Neuronal stem cell (in vitro differentiated cells): ENCODE results near the gene DARS2.

Experiments used
- DNase-seq: peaks from one replicate; pipeline ENCODE4 v3.0.0-alpha.2; 2013; ENCODE audit warnings: low spot score
- H2AFZ ChIP-seq: one replicate; pipeline ENCODE4 v1.6.1; 2013; ENCODE audit warnings: mild to moderate bottlenecking, low read length, inconsistent platforms
- H2AK5ac ChIP-seq: 2 replicates; pipeline ENCODE4 v1.6.1; 2013; ENCODE audit warnings: low read depth, mild to moderate bottlenecking, inconsistent platforms, low read length, moderate library complexity, mixed read lengths
- H2BK120ac ChIP-seq: 2 replicates; pipeline ENCODE4 v1.6.1; 2013; ENCODE audit warnings: low read depth, mild to moderate bottlenecking, inconsistent platforms, low read length, moderate library complexity, mixed read lengths
- H2BK12ac ChIP-seq: one replicate; pipeline ENCODE4 v1.6.1; 2013; ENCODE audit warnings: low read length, inconsistent platforms
- H2BK15ac ChIP-seq: 2 replicates; pipeline ENCODE4 v1.6.1; 2013; ENCODE audit warnings: mild to moderate bottlenecking, low read length, inconsistent platforms, mixed read lengths
- H2BK5ac ChIP-seq: one replicate; pipeline ENCODE4 v1.6.1; 2013; ENCODE audit warnings: inconsistent platforms, mild to moderate bottlenecking, low read length, moderate library complexity
- H3K14ac ChIP-seq: one replicate; pipeline ENCODE4 v1.6.1; 2013; ENCODE audit warnings: low read length, inconsistent platforms
- H3K18ac ChIP-seq: 2 replicates; pipeline ENCODE4 v1.6.1; 2013; ENCODE audit warnings: low read length, inconsistent platforms
- H3K23ac ChIP-seq: 2 replicates; pipeline ENCODE4 v1.6.1; 2013; ENCODE audit warnings: low read depth, mild to moderate bottlenecking, mixed read lengths, low read length, inconsistent platforms; ENCODE audit not compliant: poor library complexity
- H3K27ac ChIP-seq: replicated peaks from 3 replicates; pipeline ENCODE4 v1.5.1; 2013; ENCODE audit warnings: low read length, inconsistent platforms
- H3K27me3 ChIP-seq, 3 experiments: 2 replicates each; pipeline ENCODE4 v1.6.1; 2013; ENCODE audit warnings: low read length in 3 of 3, mild to moderate bottlenecking in 2 of 3, inconsistent platforms in 1 of 3, low read depth in 1 of 3, mixed read lengths in 1 of 3, moderate library complexity in 1 of 3; ENCODE audit not compliant: control insufficient read depth in 3 of 3, insufficient read depth in 3 of 3
- H3K36me3 ChIP-seq, 2 donors: replicated peaks in 1 of 2; 2 replicates each; pipeline ENCODE4 v1.6.1; 2013; ENCODE audit warnings: low read length in 2 of 2; ENCODE audit not compliant: control insufficient read depth in 2 of 2, insufficient read depth in 2 of 2
- H3K4ac ChIP-seq: 2 replicates; pipeline ENCODE4 v1.6.1; 2013; ENCODE audit warnings: inconsistent platforms, mild to moderate bottlenecking, low read length, moderate library complexity
- H3K4me1 ChIP-seq, 2 donors: 1 replicate in 1 of 2; 2 replicates in 1 of 2; pipeline ENCODE4 v1.6.1; 2013; ENCODE audit warnings: low read length in 2 of 2, low read depth in 1 of 2; ENCODE audit not compliant: control insufficient read depth in 2 of 2, insufficient read depth in 1 of 2
- H3K4me2 ChIP-seq: one replicate; pipeline ENCODE4 v1.6.1; 2013; ENCODE audit warnings: mild to moderate bottlenecking, low read length, inconsistent platforms; ENCODE audit not compliant: insufficient read depth, poor library complexity, severe bottlenecking
- H3K4me3 ChIP-seq, 2 donors: 2 replicates each; pipeline ENCODE4 v1.5.1; 2013; ENCODE audit warnings: low read length in 2 of 2, mild to moderate bottlenecking in 2 of 2, inconsistent platforms in 1 of 2, moderate library complexity in 1 of 2
- H3K79me1 ChIP-seq: one replicate; pipeline ENCODE4 v1.6.1; 2013; ENCODE audit warnings: low read depth, mild to moderate bottlenecking, inconsistent platforms, low read length, moderate library complexity
- H3K9ac ChIP-seq: one replicate; pipeline ENCODE4 v1.6.1; 2013; ENCODE audit warnings: mild to moderate bottlenecking, low read depth, low read length, inconsistent platforms; ENCODE audit not compliant: poor library complexity
- H3K9me3 ChIP-seq, 2 donors: replicated peaks in 1 of 2; 2 replicates each; pipeline versions ENCODE3 to v1.6.1; 2013; ENCODE audit warnings: low read length in 2 of 2, mild to moderate bottlenecking in 2 of 2, inconsistent platforms in 1 of 2, low read depth in 1 of 2, mixed read lengths in 1 of 2, moderate library complexity in 1 of 2; ENCODE audit not compliant: control insufficient read depth in 2 of 2, insufficient read depth in 1 of 2
- H4K8ac ChIP-seq: one replicate; pipeline ENCODE4 v1.6.1; 2013; ENCODE audit warnings: low read depth, mild to moderate bottlenecking, inconsistent platforms, low read length, moderate library complexity
- H4K91ac ChIP-seq: one replicate; pipeline ENCODE4 v1.6.1; 2013; ENCODE audit warnings: low read length, low read depth, mild to moderate bottlenecking, inconsistent platforms; ENCODE audit not compliant: poor library complexity
- WGBS, 2 donors: extraction: QIAGEN DNeasy Blood & Tissue Kit; methylation state at CpG; one replicate each; pipeline ENCODE4 v1.1.7; 2013; ENCODE audit warnings: missing lambda C conversion rate in 2 of 2, mixed read lengths in 1 of 2; ENCODE audit not compliant: insufficient read length in 2 of 2, insufficient replicate concordance in 1 of 2; ENCODE audit errors: extremely low coverage in 2 of 2; 5-methylcytosine and 5-hydroxymethylcytosine counted together

DARS2 gene

DNA sequence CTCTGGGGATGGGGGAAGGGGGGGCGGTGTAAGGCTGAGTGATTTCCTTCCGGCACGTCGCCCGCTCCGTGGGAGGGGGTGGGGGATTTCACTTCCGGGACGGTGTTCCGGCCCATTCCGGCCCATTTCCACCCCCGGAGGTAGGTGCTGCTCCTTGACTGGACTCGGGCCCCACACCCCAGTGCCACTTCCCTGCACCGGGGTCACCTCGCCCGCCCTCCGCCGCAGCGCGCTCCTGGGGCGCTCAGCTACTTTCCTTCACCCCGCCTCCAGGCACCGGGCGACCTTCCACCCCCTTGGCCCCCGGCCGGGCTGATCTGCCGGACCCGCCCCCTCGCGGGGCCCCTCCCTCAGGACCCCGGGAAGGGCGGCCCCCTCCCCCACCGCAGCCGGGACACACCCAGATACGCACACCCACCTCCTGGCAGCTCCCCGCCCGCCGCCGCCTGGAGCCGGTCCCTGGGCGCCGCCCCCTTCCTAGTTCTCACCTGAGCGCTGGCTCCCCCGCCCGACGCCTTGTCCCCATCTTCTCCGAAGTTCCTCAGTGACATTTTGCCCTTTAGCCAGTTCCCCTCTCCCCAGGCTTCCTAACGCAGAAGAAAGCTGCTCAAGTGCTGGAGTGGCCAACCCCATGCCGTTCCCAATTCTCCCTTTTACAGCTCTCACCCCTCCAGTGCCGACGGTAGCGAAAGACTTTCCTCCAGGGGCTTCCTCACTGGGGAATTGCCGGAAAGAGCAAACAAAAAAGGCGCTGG, 44.0 kb downstream of the DARS2 start, which contains the start of gene ZBTB37:
ZBTB37 (plus strand) TSS at position 115 of the 755 bp plus-strand sequence. CDS start 1,846 bp downstream, outside the sequence.
- Histone ChIP-seq H3K4ac (no peak within 1 kb of the TSS), H2BK5ac (peak within 1 kb of the TSS; percentile 97), H3K27ac (peak within 1 kb of the TSS; percentile 96), H3K27me3 (no peaks in the 10 kb centered on the region), H2AK5ac (peak within 1 kb of the TSS; percentile 76), H3K14ac (no peak within 1 kb of the TSS), H3K4me1 (peaks cover 4 to 11% of the 10 kb centered on the region in 2 donors), H3K9ac (peak within 1 kb of the TSS; percentile 93), H3K23ac (peak within 1 kb of the TSS; percentile 98), H2BK120ac (no peak within 1 kb of the TSS), H2BK12ac (peak within 1 kb of the TSS; percentile 84), H4K91ac (peak within 1 kb of the TSS; percentile 5), H4K8ac (no peak within 1 kb of the TSS), H3K18ac (peak within 1 kb of the TSS; percentile 98), H3K4me2 (peak within 1 kb of the TSS; percentile 89), H2AFZ (peak within 1 kb of the TSS; percentile 94), H3K4me3 (peak within 1 kb of the TSS; percentile 97), H2BK15ac (no peak within 1 kb of the TSS), H3K9me3 (no peaks in the 10 kb centered on the region), H3K36me3 (peaks cover 17 to 72% of the 10 kb centered on the region in 2 donors), H3K79me1 (no peaks in the 10 kb centered on the region)
- WGBS, 2 donors, result no CpG with 5 or more reads among the region's 53 CpGs
- DNase-seq, result peak; percentile 88

GRCh38 chr1:173869021-173869359, 44.5 kb downstream of the DARS2 start:
- no CpG with 5 or more reads among the region's 5 CpGs for WGBS, 2 donors
- Histone ChIP-seq H3K27ac (peak overlapping the region; percentile 44), H3K14ac (no peak overlapping the region), H2BK120ac (no peak overlapping the region), H2AK5ac (no peak overlapping the region), H3K79me1 (no peaks in the 10 kb centered on the region), H3K27me3 (no peaks in the 10 kb centered on the region), H3K4ac (no peak overlapping the region), H4K8ac (no peak overlapping the region), H3K9me3 (no peaks in the 10 kb centered on the region), H3K4me1 (peaks cover 4 to 11% of the 10 kb centered on the region in 2 donors), H3K36me3 (peaks cover 15 to 72% of the 10 kb centered on the region in 2 donors), H2BK5ac (peak overlapping the region; percentile 97), H3K4me3 (peak overlapping the region; percentile 97), H3K18ac (no peak overlapping the region), H2AFZ (peak overlapping the region; percentile 94), H3K23ac (no peak overlapping the region), H3K9ac (no peak overlapping the region), H2BK15ac (no peak overlapping the region), H2BK12ac (no peak overlapping the region), H4K91ac (no peak overlapping the region), H3K4me2 (peak overlapping the region; percentile 72)
- no peak for DNase-seq

DNA sequence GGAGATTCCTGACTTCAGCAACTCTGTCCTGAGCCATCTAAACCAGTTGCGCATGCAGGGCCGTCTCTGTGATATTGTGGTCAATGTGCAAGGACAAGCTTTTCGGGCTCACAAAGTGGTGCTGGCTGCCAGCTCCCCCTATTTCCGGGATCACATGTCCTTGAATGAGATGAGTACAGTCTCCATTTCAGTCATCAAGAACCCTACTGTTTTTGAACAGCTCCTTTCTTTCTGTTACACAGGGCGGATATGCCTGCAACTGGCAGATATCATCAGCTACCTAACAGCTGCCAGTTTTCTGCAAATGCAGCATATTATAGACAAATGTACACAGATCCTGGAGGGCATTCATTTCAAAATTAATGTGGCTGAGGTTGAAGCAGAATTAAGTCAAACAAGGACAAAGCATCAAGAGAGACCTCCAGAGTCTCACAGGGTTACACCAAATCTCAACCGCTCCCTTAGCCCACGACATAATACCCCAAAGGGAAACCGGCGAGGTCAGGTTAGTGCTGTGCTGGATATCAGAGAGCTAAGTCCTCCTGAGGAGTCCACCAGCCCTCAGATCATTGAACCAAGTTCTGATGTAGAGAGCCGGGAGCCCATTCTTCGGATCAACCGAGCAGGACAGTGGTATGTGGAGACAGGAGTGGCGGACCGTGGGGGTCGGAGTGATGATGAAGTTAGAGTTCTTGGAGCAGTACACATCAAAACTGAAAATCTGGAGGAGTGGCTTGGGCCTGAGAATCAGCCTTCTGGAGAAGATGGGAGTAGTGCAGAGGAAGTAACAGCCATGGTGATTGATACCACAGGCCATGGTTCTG, 46.0 kb downstream of the DARS2 start:
- Histone ChIP-seq H2BK15ac (no peak overlapping the region), H2BK12ac (no peak overlapping the region), H3K9ac (no peak overlapping the region), H3K4me3 (no peak overlapping the region), H2BK120ac (no peak overlapping the region), H2BK5ac (no peak overlapping the region), H3K27me3 (no peaks in the 10 kb centered on the region), H3K27ac (no peak overlapping the region), H3K9me3 (no peaks in the 10 kb centered on the region), H4K91ac (no peak overlapping the region), H3K18ac (no peak overlapping the region), H3K79me1 (peaks cover under 1% of the 10 kb centered on the region), H2AFZ (no peak overlapping the region), H2AK5ac (no peak overlapping the region), H3K14ac (no peak overlapping the region), H4K8ac (no peak overlapping the region), H3K4me1 (peaks cover 1 to 11% of the 10 kb centered on the region in 2 donors), H3K23ac (no peak overlapping the region), H3K4me2 (no peak overlapping the region), H3K36me3 (peaks cover 10 to 67% of the 10 kb centered on the region in 2 donors), H3K4ac (no peak overlapping the region)
- no peak for DNase-seq
- no CpG with 5 or more reads among the region's 15 CpGs for WGBS, 2 donors

DNA sequence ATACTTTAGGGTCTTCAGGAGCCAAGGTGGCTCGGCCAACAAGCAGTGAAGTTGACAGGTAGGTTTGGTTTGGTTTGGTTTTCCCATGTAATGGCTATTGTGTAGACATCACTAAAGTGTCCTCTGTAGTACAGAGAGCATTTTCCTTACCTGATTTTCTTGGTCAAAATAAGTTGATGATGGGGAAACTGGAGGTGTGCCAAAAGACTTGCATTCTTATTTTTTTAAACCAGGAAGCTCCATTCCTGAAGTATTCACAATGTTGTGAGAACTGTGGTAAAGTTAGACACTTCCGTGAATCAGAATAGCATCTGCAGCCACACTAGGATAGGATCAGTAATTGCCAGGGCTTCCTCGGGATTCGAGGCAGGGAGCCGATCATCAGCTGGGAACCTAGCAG, 46.6 kb downstream of the DARS2 start:
- Histone ChIP-seq H3K23ac (no peak overlapping the region), H3K4me1 (peaks cover 0 to 8% of the 10 kb centered on the region in 2 donors), H3K4ac (no peak overlapping the region), H3K14ac (no peak overlapping the region), H2BK120ac (no peak overlapping the region), H3K27ac (no peak overlapping the region), H3K79me1 (peaks cover 2% of the 10 kb centered on the region), H3K4me2 (no peak overlapping the region), H3K18ac (no peak overlapping the region), H2BK12ac (no peak overlapping the region), H3K9ac (no peak overlapping the region), H3K9me3 (no peaks in the 10 kb centered on the region), H3K36me3 (peaks cover 8 to 67% of the 10 kb centered on the region in 2 donors), H2AK5ac (no peak overlapping the region), H4K8ac (no peak overlapping the region), H2AFZ (no peak overlapping the region), H2BK5ac (no peak overlapping the region), H4K91ac (no peak overlapping the region), H3K4me3 (no peak overlapping the region), H2BK15ac (no peak overlapping the region), H3K27me3 (no peaks in the 10 kb centered on the region)
- no CpG with 5 or more reads among the region's 5 CpGs for WGBS, 2 donors
- DNase-seq, result no peak
